ENCODE data around the gene BCL2A1. TPM values are rescaled to one million over a fixed set of nuclear protein-coding genes. Genes with fewer than 3 reads are reported as not detected.

The BCL2A1 gene
- total and polyA plus RNA-seq, 10 of the 15 experiments (the other 5 are each of a cell fraction or from before 2014, with no cell fraction given), result 181 to 570 (median 321) TPM

- CTCF ChIA-PET, result no interaction called here
- RAD21 ChIA-PET (ENCODE audit: unreplicated experiment), result no interaction called here
- BruUV-seq (replicated peaks), result no TSS peak
These were observed 51.8 kb downstream of the BCL2A1 start for GRCh38 chr15:79919090-79919748.

More at GRCh38 chr15:79919090-79919748, 51.8 kb downstream of the BCL2A1 start:
- TF ChIP-seq BCL3 (IDR thresholded peaks at IDR 0.05; ENCODE audit: borderline replicate concordance, insufficient read depth, low read depth, low read length, poor library complexity, severe bottlenecking) (no peak), SKIL (IDR thresholded peaks at IDR 0.05; ENCODE audit: low read depth, poor library complexity, severe bottlenecking) (no peak), CHD1 (IDR thresholded peaks at IDR 0.05; ENCODE audit: low read depth, low read length) (no peak), POLR2A (IDR thresholded peaks at IDR 0.05; ENCODE audit: low read depth, low read length) (peak; percentile 57; the same call in 1 of the 2 replicates), IKZF2 (IDR thresholded peaks at IDR 0.05) (no peak), EZH2 (IDR thresholded peaks at IDR 0.05; ENCODE audit: borderline replicate concordance, control insufficient read depth, low read depth, low read length) (no peak), HDGF (IDR thresholded peaks at IDR 0.05) (no peak), TBL1XR1 (IDR thresholded peaks at IDR 0.05; ENCODE audit: low read depth, low read length) (no peak)
- WGBS (ENCODE audit: insufficient coverage, insufficient replicate concordance, low lambda C conversion rate, missing lambda C conversion rate), result 94% methylated on average over 26 of the region's 27 CpGs
- Histone ChIP-seq H3K36me3 (ENCODE audit: control insufficient read depth in 2 of 2, insufficient read depth in 2 of 2, low read length in 1 of 2) (peaks cover 0 to 7% of the 10 kb centered on the region in 2 experiments; a peak in 2 of 4 replicates), H3K9me3 (replicated peaks; ENCODE audit: control insufficient read depth, insufficient read depth, low read length) (peaks cover 50% of the 10 kb centered on the region), H3K27me3 (replicated peaks in 1 of 2; ENCODE audit: control insufficient read depth in 2 of 2, insufficient read depth in 2 of 2, low read length in 1 of 2) (no peaks in the 10 kb centered on the region), H3K4me3 (no peak overlapping the region), H4K20me1 (ENCODE audit: control insufficient read depth, insufficient read depth) (no peaks in the 10 kb centered on the region), H3K4me2 (ENCODE audit: control insufficient read depth, insufficient read depth) (no peak overlapping the region), H3K79me2 (ENCODE audit: control insufficient read depth, insufficient read depth, low read length) (peaks cover 31% of the 10 kb centered on the region), H2AFZ (ENCODE audit: control insufficient read depth, low read depth, low read length) (no peak overlapping the region), H3K9ac (ENCODE audit: control insufficient read depth, insufficient read depth, low read length) (no peak overlapping the region), H3K4me1 (ENCODE audit: control insufficient read depth, insufficient read depth, low read length) (no peaks in the 10 kb centered on the region), H3K27ac (ENCODE audit: control insufficient read depth, insufficient read depth) (no peak overlapping the region)
- no peak for DNase-seq (ENCODE audit: low read depth, low spot score)
- ChIA-PET POLR2A (no interaction called here), SMC1A (ENCODE audit: uncharacterized antibody, unreplicated experiment) (no interaction called here)
- no peak for ATAC-seq
- intact Hi-C loops (cut with micrococcal nuclease; ENCODE audit: unreplicated experiment), result no loop called here
- in situ Hi-C loops (cut with MboI), result no loop called here
- FAIRE-seq, result no peak

All from GM12878 (cell line).